GM21390 (cell line): ENCODE data around the gene FOSL2.

Source experiments
- ATAC-seq: cut with Tn5 transposase; IDR thresholded peaks from one replicate; pipeline ENCODE4 v1.9.1; 2021; ENCODE audit not compliant: unreplicated experiment

The FOSL2 gene

DNA sequence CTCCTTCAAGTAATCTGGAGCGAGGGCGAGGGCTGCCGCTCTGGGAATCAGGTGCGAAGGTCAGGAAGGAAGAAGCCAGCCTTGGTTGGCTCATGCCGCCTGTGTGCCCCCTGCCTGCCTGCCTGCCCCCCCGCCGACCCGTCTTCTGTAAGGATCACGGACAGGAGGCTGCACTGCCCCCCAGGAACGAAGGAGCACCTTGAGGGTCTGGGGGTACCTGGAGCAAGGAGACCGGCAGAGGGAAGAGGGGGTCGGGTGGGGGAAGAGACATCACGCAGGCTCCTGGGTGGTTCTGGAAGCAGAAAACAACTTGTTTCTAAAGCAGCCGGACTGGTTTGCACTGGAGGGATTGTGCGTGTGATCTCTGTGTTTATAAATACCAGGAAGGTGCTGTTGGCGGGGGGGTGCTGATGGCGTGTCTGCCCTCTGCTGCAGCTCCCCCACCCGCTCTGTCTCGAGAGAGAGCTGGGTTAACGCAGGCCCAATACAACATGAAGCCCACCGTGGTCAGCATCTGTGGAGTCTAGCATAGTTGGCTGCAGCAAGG is 1.7 kb downstream of the FOSL2 start:
- no peak for ATAC-seq

DNA sequence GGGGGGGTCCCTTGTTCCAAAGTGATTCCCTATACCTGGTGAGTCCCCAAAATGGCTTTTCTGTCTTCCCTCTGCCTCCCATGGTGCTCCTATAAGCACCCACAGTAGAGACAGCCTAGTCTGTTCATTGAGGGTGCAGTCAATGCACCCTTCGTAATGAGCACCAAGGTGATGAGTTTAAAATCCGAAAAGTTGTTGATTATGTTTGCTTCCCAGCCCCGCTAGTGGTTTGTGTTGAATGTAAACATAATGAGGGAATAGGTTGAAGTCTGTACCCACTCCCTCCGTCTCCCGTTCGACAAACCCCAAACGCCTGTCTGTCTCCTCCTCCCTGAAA is 2.3 kb downstream of the FOSL2 start:
- ATAC-seq: no peak

DNA sequence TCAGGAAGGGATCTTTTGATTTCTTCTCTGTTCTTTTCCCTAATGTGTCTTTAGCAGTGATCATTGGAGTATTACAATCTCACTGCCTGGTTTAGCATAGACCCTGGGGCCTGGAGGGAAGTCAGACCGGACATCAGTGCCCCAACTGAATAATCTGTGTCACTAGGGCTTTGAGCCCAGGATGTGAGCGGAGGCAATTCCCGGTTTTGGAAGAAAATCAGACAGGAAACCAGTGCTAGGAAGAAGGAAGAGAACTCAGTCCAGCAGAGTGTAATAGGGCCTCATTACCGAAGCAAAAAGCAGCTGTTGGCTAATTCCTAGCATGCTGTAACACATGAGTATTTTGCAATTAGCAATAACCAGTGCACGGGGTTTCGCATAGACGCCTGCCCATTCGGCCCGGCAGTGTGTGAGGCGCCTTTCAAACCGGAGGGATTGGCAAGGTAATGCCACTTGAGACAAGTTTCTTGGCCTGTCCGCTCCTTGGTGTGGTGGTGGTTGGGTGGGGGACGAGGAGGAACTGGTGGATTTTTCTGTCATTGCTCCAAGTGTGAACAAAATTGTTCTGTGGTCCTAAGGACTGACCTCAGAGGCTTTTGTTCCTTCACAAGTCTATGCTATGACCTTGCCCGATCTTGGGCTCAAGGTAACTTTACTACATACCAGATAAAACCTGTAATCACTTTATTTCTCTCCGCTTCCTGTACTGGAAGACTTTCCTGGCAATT is 2.8 kb downstream of the FOSL2 start:
- ATAC-seq: no peak

DNA sequence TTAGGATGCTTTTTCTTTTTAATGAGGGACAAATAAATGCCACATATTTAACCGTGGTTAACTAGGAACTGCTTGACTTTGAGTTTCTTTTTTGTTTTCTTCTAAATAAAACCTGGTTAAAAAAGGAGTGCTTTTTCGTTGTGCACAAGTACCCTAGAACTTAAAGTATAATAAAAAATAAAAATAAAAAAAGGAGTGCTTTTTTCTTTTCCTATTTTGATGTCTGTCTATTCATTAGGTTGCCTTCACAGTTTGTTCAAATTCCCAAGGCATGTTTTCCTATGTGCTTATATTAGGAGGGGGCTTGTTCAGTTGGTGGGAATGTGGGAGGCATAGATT is 4.4 kb downstream of the FOSL2 start:
- ATAC-seq: no peak

DNA sequence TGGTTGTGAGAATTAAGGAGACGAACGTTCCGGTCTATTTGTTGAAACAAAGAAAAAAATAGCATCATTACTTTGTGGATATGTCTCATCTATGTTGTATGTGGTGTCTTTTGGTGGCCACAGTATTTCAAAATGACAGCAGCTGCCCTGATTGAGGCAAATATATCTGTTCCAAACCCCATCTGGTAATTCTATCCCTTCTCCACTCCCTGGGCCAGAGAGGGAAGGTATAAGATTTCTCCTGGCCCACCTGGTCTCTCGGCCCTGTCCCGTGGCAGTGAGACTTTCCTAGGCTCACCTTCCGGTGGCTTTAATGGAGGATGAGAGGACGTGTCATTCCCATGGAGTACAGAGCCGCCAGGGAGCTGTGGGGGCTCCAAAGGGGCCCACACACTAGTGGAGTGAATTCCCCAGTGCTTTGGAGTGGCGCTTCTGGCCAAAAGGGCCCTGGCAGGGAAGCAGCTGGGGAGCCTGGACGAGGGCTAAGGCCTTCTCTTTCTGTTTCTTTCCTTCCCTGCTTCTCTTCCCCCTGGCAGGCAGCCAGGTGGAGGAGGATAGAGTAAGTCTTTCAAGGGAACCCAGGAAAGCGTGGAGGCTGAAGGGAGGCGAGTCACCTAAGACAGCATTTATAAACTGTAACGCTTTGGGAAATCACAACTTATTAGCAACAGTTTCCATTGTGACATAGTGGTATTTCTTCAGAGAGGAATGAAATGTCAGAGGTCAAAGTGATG is 5.6 kb downstream of the FOSL2 start:
- no peak for ATAC-seq

DNA sequence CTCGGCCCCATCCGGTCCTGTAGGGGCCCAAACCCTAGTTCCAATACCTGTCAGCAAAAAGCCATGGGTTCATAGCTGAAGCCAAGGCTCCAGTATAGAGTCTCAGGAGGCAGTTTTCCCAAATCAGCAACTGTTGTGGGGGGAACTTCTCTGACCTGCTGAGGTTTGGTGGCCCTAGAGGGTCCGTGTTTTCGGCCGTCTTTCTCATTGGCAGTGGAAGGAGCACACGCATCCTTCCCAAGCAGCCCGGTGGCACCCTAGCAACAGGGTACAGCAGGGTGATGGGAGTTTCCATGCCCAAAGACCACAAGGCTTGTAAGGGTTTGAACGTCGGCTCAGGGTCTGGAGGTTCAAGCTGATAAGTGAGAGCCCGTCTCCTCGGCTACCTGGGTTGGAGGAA is 6.6 kb downstream of the FOSL2 start:
- no peak for ATAC-seq

DNA sequence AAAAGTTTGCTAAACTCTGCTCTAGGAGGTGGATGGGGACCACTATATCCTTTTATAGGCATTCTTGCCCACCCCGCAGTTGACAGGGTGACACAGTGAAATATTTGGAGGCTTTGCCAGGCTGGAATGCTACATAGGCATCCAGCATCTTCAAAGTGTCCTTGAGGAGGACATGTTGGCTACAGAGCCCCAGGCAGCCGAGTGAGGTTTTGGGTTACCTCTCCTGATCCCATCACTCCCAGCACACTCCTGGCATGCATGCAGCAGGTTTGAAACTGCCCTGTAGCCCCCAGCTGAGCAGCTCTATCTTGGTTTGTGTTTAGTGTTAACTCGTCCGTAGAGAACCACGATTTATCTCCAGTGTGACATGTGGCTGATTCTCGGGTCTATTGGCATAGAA is 7.3 kb downstream of the FOSL2 start:
- no peak for ATAC-seq

DNA sequence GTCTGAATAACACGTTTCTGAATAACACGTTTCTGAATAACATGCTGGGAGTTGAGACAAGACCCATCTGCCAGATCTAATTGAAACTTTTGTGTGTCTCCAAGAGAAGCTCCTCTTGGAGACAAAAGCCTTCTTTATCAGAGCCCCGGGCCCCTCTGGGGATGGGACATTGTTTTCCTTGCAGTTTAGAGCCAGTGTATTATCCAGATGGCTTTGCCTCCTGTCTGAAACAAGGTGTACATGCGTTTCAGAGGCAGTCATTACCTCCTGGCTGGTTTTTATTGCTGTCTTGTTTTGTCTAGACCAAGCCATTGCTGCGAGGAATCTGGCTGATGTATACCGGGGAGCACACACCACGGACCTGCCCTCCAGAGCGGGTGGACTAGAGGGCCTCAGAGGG is 7.8 kb downstream of the FOSL2 start:
- ATAC-seq: no peak

DNA sequence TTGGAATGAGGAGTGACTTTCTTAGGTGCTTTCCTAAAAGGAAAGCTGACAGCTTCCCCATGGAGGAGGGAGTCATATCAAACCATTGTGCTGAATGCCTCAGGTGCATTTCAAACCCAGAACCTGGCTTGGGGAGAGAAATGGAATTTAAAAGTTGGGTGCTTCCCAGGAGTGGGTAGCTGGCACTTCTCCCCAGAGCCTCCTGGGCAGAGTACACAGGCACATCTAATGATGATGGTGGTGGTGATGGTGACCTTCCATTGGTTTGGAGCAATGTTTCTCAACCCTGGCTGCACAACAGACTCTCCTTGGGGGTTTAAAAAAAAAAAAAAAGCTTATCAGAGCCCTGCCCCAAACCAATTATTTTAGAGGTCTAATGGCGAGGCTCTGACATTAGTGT is 8.3 kb downstream of the FOSL2 start:
- ATAC-seq: no peak

DNA sequence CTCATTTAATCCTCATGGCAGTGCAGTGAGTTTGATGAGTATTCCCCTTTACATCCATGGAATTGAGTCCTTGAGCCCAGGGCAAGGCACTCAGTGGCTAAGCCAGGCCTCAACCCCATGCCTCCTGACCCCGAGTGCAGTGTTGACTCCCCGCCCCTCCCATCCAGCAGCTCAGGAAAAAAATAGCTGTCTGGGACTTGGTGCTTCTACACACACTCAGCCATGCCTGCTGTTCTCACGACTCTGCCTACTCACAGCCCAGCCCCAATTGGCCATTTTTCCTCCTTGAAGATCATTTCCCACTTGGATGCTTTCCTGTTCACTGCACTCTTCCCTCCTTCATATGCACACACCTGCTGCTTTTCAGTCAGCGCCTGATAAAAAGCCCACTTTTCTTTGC is 8.8 kb downstream of the FOSL2 start:
- no peak for ATAC-seq

DNA sequence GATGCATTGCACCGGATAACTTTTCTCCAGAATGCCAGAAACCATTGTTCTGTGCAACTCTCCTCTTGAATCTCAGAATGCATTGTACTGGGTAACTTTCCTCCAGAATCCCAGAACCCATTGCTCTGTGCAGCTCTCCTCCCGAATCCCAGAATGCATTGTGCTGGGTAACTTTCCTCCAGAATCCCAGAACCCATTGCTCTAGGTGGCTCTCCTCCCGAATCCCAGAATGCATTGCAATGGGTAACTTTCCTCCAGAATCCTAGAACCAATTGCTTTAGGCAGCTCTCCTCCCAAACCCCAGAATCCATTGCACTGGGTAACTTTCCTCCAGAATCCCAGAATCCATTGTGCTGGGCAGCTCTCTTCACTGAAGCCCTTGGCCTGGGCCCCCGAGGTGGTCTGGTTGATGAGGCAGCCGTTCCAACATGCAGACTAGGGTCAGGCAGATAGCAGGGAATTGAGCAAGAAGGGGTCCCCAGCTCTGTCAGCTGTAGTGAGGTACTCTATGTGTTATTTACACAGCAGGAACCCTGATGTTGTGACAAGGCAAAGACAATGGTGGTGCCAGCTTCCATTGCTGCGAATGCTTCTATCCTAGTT is 9.4 kb downstream of the FOSL2 start:
- no peak for ATAC-seq

DNA sequence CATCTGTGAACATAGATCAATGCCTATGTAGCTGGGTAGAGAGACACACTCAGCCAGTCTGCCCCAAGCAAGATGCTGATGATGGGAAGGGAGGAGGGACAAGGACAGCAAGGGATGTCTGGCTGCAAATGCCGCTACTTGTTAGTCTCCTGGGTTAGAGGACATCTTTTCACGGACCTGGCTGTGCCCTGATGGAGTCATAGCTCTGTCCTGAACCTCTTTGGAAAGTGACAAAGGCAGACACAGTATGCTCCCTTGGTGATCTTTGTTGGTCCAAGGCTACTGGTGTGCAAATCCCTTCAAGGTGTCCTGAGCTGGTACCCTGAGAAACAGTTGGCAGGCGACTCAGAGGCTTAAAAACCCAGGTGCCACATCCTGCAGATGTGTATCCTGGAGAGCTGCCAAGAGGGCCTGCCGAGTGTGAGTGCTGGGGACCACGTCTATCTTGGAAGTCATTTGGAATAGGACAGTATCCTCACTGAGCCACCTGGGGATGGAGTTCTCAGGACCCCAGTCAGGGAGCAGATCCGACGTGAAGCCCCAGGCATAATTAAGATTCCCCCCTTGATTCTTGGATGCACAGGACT is 10.8 kb downstream of the FOSL2 start:
- ATAC-seq: no peak

DNA sequence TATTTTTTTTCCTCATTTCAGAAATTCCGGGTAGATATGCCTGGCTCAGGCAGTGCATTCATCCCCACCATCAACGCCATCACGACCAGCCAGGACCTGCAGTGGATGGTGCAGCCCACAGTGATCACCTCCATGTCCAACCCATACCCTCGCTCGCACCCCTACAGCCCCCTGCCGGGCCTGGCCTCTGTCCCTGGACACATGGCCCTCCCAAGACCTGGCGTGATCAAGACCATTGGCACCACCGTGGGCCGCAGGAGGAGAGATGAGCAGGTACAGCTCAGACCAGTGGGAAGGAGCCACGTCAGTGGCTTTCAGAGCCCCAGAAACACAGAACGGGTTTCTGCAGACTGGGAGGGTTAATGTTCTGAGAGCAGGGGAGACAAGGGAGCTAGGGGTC is 11.4 kb downstream of the FOSL2 start:
- no peak for ATAC-seq

DNA sequence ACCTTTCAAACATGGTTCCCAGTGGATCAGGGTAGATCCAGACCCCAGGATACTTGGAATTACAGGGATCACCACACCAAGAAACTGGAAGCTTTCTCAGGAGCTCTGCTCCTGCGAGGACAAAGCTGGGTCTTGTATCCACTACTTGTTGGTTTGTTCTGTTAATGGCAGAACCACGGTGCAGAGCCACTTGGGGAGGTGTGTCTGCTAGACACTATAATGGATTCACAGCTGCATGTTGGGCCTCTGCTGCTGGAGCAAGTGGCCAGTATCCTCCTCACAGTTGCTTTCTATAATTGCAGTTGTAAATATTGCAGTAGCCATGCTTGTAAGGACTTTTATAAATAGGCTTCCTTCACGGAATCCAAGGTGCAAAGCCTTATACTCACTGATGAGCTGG is 12.9 kb downstream of the FOSL2 start:
- no peak for ATAC-seq

DNA sequence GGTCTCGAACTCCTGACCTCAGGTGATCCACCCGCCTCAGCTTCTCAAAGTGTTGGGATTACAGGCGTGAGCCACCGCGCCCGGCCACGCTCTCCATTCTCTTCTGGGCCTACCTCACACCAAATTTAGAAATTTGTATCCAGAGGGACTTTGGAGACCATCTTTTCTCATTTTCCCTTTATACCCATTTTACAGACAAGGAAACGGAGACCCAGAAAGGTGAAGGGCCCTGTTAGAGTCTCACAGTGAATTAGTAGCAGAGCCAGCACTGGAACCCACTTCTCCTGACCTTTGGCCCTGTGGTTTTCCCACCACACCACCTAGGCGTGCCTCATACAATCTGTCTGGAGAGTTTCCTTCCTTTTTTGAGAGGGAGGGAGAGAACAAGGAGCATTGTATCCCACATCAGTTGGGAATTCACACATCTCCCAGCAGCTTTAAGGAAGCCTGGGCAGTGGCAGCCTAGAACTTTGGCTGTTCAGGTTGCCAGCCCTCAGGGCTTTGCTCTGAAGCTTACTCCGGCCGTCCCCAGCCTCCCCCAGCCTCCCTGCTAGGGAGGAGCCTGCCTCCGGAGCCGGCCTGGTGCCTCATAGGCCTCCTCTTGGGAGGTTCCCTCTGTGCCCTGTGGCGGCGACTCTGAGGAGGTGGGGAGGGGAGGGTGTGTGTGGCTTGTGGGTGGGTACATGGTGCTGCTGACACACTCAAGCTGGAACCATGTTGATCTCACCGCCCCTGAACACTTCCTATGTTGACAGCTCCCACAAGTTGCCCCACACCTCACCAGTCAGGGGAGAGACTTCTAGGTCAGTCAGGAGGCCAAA is 13.8 kb downstream of the FOSL2 start:
- ATAC-seq: no peak

DNA sequence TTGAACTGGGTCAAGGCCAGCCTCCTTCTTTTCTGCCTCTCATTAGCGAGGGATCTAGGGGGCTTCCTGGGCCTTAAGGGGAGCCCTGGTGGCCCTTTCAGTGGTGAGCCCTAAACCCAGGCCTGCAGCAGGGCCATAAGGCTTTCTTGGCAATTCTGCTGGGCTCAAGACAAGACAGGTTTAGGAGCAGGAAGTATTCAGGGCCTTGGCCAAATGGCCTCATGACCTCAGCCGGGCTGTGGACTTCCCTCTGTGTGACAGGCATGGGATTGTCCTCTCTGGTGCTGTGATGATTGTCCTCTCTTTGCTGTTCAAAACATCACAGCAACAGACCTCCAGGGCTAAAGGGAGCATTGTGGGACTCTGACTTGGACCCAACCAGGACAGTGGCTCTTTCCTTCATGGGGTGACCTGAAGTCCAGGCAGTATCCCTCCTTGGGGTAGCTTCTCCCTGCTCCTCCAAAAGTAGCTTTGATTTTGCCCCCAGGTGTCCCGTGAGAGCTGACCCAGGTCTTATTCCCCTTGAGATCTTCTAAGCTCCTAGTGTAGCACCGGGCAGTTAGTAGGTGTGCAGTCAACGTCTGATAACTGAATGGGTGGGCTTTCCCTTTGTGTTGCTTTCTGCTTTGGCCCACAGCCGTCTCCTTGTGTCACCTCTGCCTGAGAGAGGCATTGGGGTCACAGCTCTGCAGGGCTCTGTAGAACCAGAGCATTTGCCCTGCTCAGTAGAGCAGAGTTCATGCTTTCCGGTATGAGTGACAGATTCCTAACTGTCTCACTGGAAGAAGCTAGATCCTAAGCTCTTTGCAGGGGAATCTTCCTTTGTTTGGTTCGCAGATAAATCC is 14.7 kb downstream of the FOSL2 start:
- ATAC-seq: no peak

DNA sequence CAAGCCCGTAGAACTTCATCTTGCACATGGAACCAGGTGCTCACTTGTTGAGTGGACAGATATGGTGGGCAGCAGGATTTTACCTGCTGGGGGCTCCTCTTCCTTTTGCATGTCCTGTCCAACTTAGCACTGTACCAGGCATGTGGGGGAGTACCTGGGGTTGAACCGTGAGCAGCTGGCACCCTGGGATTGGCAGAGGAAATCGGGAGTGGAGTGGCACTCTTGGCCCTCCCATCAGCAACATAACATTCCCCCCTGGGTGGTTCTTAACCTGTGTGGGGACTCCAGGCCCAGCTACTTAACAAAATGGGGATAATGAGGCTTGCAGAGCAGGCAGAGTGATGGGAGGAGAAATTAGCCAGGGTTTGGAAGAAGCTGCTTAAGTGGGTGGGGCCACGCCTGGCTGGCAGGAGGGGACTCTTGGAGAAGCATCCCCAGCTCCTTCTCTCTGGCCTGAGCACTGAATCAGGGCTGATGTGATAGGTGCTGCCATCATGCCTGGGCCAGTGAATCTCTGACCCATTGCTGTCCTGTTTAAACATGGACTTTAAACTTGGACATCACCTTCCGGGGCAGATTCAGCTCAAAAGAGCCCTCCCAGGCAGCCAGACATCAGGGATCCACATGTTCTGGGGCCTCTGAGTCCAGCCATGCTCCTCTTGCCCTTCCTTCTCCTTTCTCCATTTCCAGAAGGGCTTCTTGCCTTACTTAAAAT is 15.5 kb downstream of the FOSL2 start:
- ATAC-seq: no peak

DNA sequence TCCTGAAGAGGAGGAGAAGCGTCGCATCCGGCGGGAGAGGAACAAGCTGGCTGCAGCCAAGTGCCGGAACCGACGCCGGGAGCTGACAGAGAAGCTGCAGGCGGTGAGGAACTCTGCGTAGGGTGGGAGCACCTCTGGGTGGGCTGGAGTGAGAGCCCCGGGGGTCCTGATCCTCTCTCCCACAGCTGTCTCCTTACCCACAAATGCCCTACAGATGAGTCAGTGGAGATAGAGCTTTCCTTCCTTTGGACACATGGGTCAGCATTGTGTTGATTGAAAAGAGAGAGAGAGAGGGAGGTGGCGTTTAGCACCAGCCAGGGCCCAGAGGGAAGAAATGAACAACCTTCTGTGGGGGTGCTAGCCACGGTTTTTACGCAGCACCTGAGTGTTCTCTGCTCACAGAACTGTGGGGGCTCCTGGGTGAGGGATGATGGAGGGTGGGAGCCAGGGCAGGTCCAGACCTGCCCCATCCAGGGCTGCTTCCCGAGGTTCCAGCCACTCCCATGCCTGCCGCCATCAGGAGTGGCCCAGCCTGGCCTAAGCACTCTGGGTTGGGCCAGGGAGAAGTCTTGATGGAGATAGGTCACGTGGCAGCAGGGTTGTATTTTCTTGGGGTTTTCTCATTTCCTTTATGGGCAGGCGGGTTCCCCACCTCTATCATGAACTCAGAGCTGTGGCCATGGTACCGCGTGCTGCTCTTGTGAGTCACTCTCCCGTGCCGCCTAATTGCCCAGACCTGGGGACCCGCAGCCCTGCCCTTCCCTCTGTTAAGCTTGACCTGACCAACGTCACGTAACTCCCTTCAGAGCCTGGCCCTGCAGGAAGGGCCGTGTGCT is 16.3 kb downstream of the FOSL2 start:
- no peak for ATAC-seq
